A673 (cell line): ENCODE results near the gene UBASH3B. TPM values are rescaled to one million over a fixed set of nuclear protein-coding genes. Genes with fewer than 3 reads are reported as not detected.

Source experiments
- BruUV-seq: library from RNA; stranded (reverse); fragments of 400-500 nt; replicated peaks from 2 replicates; lab custom pipeline; 2021; lab: Mats Ljungman, UMichigan
- CTCF ChIA-PET: fragments of 300-600 bp; sonication (Branson Sonifier 250); formaldehyde crosslinking; loops from one replicate; lab custom pipeline; 2022; ENCODE audit warnings: antibody characterized with exemption; lab: Charles Lee
- POLR2A ChIA-PET: fragments of 300-600 bp; sonication (Branson Sonifier 250); formaldehyde crosslinking; loops from one replicate; lab custom pipeline; 2022; ENCODE audit warnings: antibody characterized with exemption; ENCODE audit not compliant: low non-redundant PET; lab: Charles Lee
- DNase-seq: peaks from one replicate; pipeline ENCODE4 v3.0.0-alpha.2; 2015; ENCODE audit warnings: low spot score
- H3K27ac ChIP-seq: fragments of 200-600 bp; sonication (generic); 2 replicates; pipeline ENCODE4 v1.5.1; 2016; ENCODE audit warnings: mixed run types, low read depth, mild to moderate bottlenecking, mixed read lengths, antibody characterized with exemption, low read length; ENCODE audit not compliant: poor library complexity, severe bottlenecking
- H3K27me3 ChIP-seq: fragments of 200-600 bp; sonication (generic); replicated peaks from 2 replicates; pipeline ENCODE4 v1.6.1; 2017; ENCODE audit warnings: mixed run types, low read depth, mild to moderate bottlenecking, mixed read lengths, antibody characterized with exemption, low read length; ENCODE audit not compliant: insufficient read depth, poor library complexity
- H3K36me3 ChIP-seq: fragments of 200-600 bp; sonication (generic); 2 replicates; pipeline ENCODE4 v1.6.1; 2016; ENCODE audit warnings: mixed run types, mild to moderate bottlenecking, mixed read lengths, antibody characterized with exemption, low read length; ENCODE audit not compliant: insufficient read depth, poor library complexity, severe bottlenecking
- H3K4me1 ChIP-seq: fragments of 200-600 bp; sonication (generic); 2 replicates; pipeline ENCODE4 v1.6.1; 2017; ENCODE audit warnings: mixed run types, mild to moderate bottlenecking, mixed read lengths, antibody characterized with exemption, low read length; ENCODE audit not compliant: insufficient read depth, poor library complexity, severe bottlenecking
- H3K4me3 ChIP-seq: fragments of 200-600 bp; sonication (generic); 2 replicates; pipeline ENCODE4 v1.5.1; 2016; ENCODE audit warnings: low read depth, mixed run types, mild to moderate bottlenecking, mixed read lengths, low read length; ENCODE audit not compliant: poor library complexity, severe bottlenecking
- H3K9me3 ChIP-seq: fragments of 200-600 bp; sonication (generic); 2 replicates; pipeline ENCODE4 v1.6.1; 2016; ENCODE audit warnings: mixed run types, low read depth, mild to moderate bottlenecking, mixed read lengths, antibody characterized with exemption, low read length; ENCODE audit not compliant: poor library complexity, severe bottlenecking
- EZH2 ChIP-seq: fragments of 200-600 bp; sonication (generic); IDR thresholded peaks from 2 replicates; pipeline ENCODE4 v1.6.1; 2017; ENCODE audit warnings: borderline replicate concordance, low read depth, mild to moderate bottlenecking, mixed read lengths, antibody characterized with exemption, low read length; ENCODE audit not compliant: poor library complexity, severe bottlenecking
- intact Hi-C: fragments of 100-400 bp; cut with micrococcal nuclease; formaldehyde crosslinking; loops from one replicate; pipeline ENCODE4 v1.10.0; 2022; ENCODE audit not compliant: unreplicated experiment
- total RNA-seq: library from RNA; stranded (reverse); gene quantifications from 2 replicates; pipeline ENCODE4 v1.2.3, GENCODE V29; 2021
- TF ChIP-seq, protein P1 (sequence below): fragments of 300-800, 200-600 bp; sonication (generic); conservative IDR thresholded peaks from 2 replicates; pipeline ENCODE4 v1.5.1; 2017; ENCODE audit warnings: low read depth, mild to moderate bottlenecking, antibody characterized with exemption, low read length, moderate library complexity, mixed read lengths

Gene UBASH3B
- total RNA-seq, 1 experiment from 2014 or later = 15.3 TPM

DNA sequence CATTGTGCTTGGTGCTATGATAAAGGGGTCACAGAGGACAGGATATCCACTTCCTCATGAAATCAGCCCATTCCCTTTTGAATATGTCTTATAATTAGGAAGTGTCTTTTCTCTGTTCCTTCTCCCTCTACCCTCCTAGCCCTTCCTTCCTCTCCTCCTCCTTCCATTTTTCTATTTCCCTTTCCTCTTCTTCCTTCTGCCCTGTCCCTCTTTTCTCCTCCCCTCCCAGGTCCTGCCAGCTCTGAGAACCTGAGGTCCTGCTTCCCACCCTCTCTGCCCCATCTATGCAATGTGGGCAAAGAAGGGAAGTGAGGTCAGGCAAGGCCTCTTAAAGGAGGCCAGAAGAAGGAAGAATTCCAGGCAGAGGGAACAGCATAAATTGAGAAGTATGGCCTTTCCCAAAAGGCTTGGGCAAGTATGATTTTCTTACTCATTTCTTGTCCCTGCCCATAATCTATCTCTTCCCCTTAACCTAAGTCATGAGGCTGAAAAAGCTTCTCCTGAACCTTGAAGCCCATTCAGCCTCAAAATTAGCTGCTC lies 7.7 kb upstream of the UBASH3B start:
- H3K9me3 ChIP-seq = no peaks in the 10 kb centered on the region
- TF ChIP-seq, protein P1, sequence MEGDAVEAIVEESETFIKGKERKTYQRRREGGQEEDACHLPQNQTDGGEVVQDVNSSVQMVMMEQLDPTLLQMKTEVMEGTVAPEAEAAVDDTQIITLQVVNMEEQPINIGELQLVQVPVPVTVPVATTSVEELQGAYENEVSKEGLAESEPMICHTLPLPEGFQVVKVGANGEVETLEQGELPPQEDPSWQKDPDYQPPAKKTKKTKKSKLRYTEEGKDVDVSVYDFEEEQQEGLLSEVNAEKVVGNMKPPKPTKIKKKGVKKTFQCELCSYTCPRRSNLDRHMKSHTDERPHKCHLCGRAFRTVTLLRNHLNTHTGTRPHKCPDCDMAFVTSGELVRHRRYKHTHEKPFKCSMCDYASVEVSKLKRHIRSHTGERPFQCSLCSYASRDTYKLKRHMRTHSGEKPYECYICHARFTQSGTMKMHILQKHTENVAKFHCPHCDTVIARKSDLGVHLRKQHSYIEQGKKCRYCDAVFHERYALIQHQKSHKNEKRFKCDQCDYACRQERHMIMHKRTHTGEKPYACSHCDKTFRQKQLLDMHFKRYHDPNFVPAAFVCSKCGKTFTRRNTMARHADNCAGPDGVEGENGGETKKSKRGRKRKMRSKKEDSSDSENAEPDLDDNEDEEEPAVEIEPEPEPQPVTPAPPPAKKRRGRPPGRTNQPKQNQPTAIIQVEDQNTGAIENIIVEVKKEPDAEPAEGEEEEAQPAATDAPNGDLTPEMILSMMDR = no peak
- TF ChIP-seq EZH2 = no peak
- intact Hi-C loops = no loop called here
- no peak for DNase-seq
- no peaks in the 10 kb centered on the region for H3K27me3 ChIP-seq
- ChIA-PET CTCF (interaction anchor here (0.6 kb wide), 1 partner anchor 49 kb away, joined by 5 read pairs; no protein-coding TSS in a partner anchor), POLR2A (no interaction called here)
- H3K4me1 ChIP-seq = peaks cover under 1% of the 10 kb centered on the region
- H3K4me3 ChIP-seq = no peak overlapping the region
- no peaks in the 10 kb centered on the region for H3K36me3 ChIP-seq
- no peak overlapping the region for H3K27ac ChIP-seq
- no TSS peak for BruUV-seq

- Histone ChIP-seq H3K27me3 (no peaks in the 10 kb centered on the region), H3K36me3 (no peaks in the 10 kb centered on the region), H3K4me1 (peaks cover 4% of the 10 kb centered on the region), H3K9me3 (no peaks in the 10 kb centered on the region), H3K27ac (no peak overlapping the region), H3K4me3 (no peak overlapping the region)
- ChIA-PET POLR2A (no interaction called here), CTCF (no interaction called here)
- no peak for DNase-seq
- intact Hi-C loops = no loop called here
- TF ChIP-seq EZH2 = no peak
- TF ChIP-seq, protein P1 = no peak
- BruUV-seq = no TSS peak
Observed at GRCh38 chr11:122649116-122649515, 6.4 kb upstream of the UBASH3B start.

DNA sequence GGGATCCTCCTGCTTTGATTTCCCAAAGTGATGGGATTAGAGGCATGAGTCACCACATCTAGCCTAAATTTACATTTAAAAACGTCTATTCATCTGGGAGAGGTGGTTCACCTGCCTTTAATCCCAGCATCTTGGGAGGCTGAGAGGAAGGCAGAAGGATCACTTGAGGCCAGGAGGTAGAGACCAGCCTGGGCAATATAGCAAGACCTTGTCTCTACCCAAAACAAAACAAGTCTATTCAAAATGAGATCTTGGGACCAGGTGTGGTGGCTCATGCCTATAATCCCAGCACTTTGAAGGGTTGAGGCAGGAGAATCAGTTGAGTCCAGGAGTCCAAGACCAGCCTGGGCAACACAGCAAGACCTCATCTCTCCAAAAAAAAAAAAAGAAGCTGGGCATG lies 4.9 kb upstream of the UBASH3B start:
- peaks cover 13% of the 10 kb centered on the region for H3K4me1 ChIP-seq
- TF ChIP-seq, protein P1 = no peak
- no peak for TF ChIP-seq EZH2
- DNase-seq = no peak
- H3K9me3 ChIP-seq = no peaks in the 10 kb centered on the region
- H3K4me3 ChIP-seq = no peak overlapping the region
- ChIA-PET POLR2A (no interaction called here), CTCF (no interaction called here)
- H3K27me3 ChIP-seq = no peaks in the 10 kb centered on the region
- no peaks in the 10 kb centered on the region for H3K36me3 ChIP-seq
- H3K27ac ChIP-seq = no peak overlapping the region
- intact Hi-C loops = no loop called here
- no TSS peak for BruUV-seq
